ENCODE measurements around the gene MYO5B.

DNA sequence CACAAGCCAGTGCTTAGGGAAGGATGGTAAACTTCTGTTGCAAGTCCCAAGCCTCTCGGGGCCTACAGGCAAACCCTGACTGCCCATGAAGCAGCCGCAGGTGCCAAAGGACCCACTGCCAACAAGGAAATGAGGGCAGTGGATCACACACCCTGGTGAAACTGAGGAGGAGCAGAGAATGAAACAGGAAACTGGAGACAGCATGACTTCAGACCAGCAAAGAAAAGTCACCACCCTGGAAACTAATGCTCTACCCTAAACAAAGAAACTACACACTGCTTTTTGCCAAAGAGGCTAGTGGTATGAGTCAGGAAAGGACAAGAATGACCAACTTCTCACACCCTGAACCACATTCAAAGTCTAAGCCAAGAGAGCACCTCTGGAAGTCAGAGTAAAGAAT lies 97.2 kb downstream of the MYO5B start:
- TF ChIP-seq, protein P1, sequence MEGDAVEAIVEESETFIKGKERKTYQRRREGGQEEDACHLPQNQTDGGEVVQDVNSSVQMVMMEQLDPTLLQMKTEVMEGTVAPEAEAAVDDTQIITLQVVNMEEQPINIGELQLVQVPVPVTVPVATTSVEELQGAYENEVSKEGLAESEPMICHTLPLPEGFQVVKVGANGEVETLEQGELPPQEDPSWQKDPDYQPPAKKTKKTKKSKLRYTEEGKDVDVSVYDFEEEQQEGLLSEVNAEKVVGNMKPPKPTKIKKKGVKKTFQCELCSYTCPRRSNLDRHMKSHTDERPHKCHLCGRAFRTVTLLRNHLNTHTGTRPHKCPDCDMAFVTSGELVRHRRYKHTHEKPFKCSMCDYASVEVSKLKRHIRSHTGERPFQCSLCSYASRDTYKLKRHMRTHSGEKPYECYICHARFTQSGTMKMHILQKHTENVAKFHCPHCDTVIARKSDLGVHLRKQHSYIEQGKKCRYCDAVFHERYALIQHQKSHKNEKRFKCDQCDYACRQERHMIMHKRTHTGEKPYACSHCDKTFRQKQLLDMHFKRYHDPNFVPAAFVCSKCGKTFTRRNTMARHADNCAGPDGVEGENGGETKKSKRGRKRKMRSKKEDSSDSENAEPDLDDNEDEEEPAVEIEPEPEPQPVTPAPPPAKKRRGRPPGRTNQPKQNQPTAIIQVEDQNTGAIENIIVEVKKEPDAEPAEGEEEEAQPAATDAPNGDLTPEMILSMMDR (conservative IDR thresholded peaks at IDR 0.05; ENCODE audit: low read length): no peak
- no peak for TF ChIP-seq EZH2phosphoT487 (IDR thresholded peaks at IDR 0.05; ENCODE audit: borderline replicate concordance, low read depth, low read length)
